Ovary (tissue), 3 donors: ENCODE measurements around the gene MLXIPL.

Experiments used
- CTCF ChIP-seq, 3 donors: fragments of 450-650 bp in 2 of 3; fragments of 200-600 bp in 1 of 3; IDR thresholded peaks; one replicate each; pipeline versions ENCODE4 v1.5.1 to v1.8.0; 2016 to 2022; ENCODE audit warnings: antibody characterized with exemption in 3 of 3, mild to moderate bottlenecking in 1 of 3
- POLR2A ChIP-seq: fragments of 450-650 bp; IDR thresholded peaks from one replicate; pipeline ENCODE4 v1.6.1; 2017; ENCODE audit warnings: antibody characterized with exemption, mild to moderate bottlenecking, moderate library complexity
- donor health status: DM: no; HTN: no; CAD: no.

DNA sequence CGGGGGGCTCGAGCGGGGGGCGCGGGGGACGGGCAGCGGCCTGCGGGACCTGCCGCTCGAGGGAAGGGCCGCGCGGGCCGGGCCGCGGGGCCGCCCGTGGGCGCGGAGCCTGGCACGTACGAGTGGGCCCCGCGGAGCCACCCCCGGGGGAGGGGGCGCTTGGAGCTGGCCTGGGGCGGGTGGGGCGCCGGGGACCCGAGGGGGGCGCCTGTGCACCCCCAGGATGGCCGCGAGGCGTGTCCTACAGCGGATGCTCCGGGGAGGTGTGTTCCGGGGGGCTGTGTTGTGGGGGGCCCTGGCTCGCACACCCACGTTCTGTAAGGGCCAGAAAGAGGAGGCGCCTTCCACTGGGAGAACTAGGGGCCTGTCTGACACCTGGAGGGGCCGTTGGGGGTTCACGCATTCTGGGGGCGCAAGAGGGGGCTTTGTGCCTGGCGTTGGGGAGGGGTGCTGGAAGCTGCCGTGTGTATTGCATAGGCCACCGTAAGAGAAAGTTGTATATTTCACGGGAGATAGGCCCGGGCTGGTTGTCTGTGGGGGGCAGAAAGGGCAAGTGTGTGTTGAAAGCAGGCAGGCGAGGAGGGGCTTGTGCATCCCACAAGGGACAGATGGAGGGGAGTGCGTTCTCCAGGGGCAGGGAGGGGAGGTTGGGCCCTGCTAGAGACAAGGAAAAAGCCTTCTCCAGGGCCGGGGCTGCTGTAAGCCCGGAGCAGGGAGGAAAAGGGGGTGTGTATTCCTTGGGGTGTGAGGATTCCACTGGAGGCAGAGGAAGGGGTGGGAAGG is 44.0 kb upstream of the MLXIPL start:
- no peak for TF ChIP-seq POLR2A
- TF ChIP-seq CTCF (IDR thresholded peaks at IDR 0.05), result no peak
